ENCODE results near the gene CDON. TPM values are rescaled to one million over a fixed set of nuclear protein-coding genes. Genes with fewer than 3 reads are reported as not detected.

The CDON gene
- total RNA-seq, 4 donors from 2014 or later, result 14.2 to 40.9 (median 29.1) TPM

DNA sequence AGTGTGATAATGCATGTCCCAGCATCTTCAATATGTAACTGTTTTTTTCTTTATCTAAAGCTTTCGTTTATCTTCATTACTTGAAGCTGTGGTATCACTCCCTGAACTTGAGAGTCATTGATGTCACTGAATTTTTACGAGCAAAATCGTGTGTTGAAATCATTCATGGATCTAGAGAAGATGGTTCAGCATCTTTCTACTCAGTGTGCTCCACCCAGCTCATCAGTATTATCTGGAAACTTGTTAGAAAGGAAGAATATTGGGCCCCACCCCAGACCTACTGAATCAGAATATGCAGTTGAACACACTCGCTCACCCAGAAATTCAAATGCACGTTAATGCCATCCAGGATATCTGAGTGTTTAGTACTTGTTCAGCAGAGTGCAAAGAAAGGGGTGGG is 8.3 kb downstream of the CDON start:
- Histone ChIP-seq H3K4me1 (peaks cover 0 to 41% (median 0%) of the 10 kb centered on the region in 3 donors), H3K4me3 (no peak overlapping the region), H3K27me3 (no peaks in the 10 kb centered on the region), H3K9me3 (no peaks in the 10 kb centered on the region), H3K36me3 (no peaks in the 10 kb centered on the region), H3K27ac (no peak overlapping the region)
- no peak for ATAC-seq
- 69 to 81% methylated on average over 4 of the region's 5 CpGs for WGBS, 2 donors (ENCODE audit: low coverage in 1 of 2)
- no peak for TF ChIP-seq POLR2AphosphoS5 (IDR thresholded peaks at IDR 0.05)
- no peak for TF ChIP-seq CTCF (IDR thresholded peaks at IDR 0.05)

GRCh38 chr11:126053415-126054286 is 9.0 kb downstream of the CDON start:
- Histone ChIP-seq H3K27ac (no peak overlapping the region), H3K36me3 (no peaks in the 10 kb centered on the region), H3K4me1 (peaks cover 0 to 42% (median 0%) of the 10 kb centered on the region in 3 donors), H3K9me3 (no peaks in the 10 kb centered on the region), H3K27me3 (no peaks in the 10 kb centered on the region), H3K4me3 (no peak overlapping the region)
- TF ChIP-seq CTCF (IDR thresholded peaks at IDR 0.05), result no peak
- no peak for TF ChIP-seq EP300 (IDR thresholded peaks at IDR 0.05)
- TF ChIP-seq POLR2AphosphoS5 (IDR thresholded peaks at IDR 0.05), result no peak
- no peak for TF ChIP-seq POLR2A (IDR thresholded peaks at IDR 0.05)
- 64 to 81% methylated on average over 5 to 7 of the region's 7 CpGs for WGBS, 2 donors (ENCODE audit: low coverage in 1 of 2)
- no peak for ATAC-seq

- no peak for ATAC-seq
- Histone ChIP-seq H3K27ac (peak overlapping the region in 1 of 4 donors; percentile 13), H3K4me1 (peaks cover 0 to 42% (median 6%) of the 10 kb centered on the region in 3 donors), H3K36me3 (no peaks in the 10 kb centered on the region), H3K27me3 (no peaks in the 10 kb centered on the region), H3K4me3 (no peak overlapping the region), H3K9me3 (no peaks in the 10 kb centered on the region)
- WGBS, 2 donors (ENCODE audit: low coverage in 1 of 2), result 40 to 73% methylated on average over 3 of the region's 3 CpGs
- TF ChIP-seq POLR2AphosphoS5 (IDR thresholded peaks at IDR 0.05), result no peak
- no peak for TF ChIP-seq CTCF (IDR thresholded peaks at IDR 0.05)
- TF ChIP-seq EP300 (IDR thresholded peaks at IDR 0.05), result no peak
- TF ChIP-seq POLR2A (IDR thresholded peaks at IDR 0.05), result no peak
Measured at GRCh38 chr11:126051117-126051516, 11.5 kb downstream of the CDON start.

DNA sequence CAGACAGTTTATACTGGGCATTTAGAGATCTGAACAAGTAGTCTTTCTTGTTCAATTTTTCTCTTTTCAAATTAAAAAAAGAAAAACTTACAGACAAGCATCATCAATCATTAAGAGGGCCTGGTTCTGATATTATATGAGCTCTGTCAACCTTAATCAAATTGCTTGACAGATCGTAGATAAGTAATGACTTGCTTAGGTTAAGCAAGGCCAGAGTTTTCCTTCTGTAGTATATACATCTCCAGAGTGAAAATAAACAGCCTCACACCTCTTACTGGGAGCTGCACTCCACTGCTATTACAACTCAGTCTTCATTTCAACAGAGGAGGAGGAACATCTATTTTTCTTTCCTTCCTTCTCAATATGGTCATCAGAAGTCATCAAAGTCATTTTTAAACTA is 13.5 kb downstream of the CDON start:
- H3K27ac ChIP-seq, result no peak overlapping the region
- 33 to 39% methylated on average over 1 of the region's 1 CpG for WGBS, 2 donors (ENCODE audit: low coverage in 1 of 2)
- TF ChIP-seq EP300 (IDR thresholded peaks at IDR 0.05) (no peak), POLR2A (IDR thresholded peaks at IDR 0.05) (no peak), CTCF (IDR thresholded peaks at IDR 0.05) (no peak), POLR2AphosphoS5 (IDR thresholded peaks at IDR 0.05) (no peak)
- H3K27me3 ChIP-seq, result no peaks in the 10 kb centered on the region
- no peak overlapping the region for H3K4me3 ChIP-seq
- peaks cover 0 to 4% of the 10 kb centered on the region in 2 donors for H3K36me3 ChIP-seq
- H3K4me1 ChIP-seq, result peaks cover 0 to 40% (median 6%) of the 10 kb centered on the region in 3 donors
- H3K9me3 ChIP-seq, result no peaks in the 10 kb centered on the region
- no peak for ATAC-seq

DNA sequence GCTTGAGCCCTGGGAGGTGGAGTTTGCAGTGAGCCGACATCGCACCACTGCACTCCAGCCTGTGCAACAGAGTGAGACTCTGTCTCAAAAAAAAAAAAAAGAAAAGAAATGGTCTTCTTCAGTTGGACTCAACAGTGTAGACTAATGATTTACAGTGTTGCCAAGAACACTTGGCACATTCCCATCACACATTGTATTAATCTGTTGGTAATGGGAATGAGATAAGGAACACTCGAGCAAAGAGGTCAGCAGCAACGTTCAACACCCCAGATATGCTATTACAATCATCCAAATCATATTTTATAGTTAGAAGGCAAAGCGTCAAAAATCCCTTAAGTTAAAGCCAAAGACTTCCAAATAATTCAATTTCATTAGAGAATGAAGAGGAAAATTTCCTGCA is 14.5 kb downstream of the CDON start:
- no peak overlapping the region for H3K4me3 ChIP-seq
- TF ChIP-seq POLR2A (IDR thresholded peaks at IDR 0.05) (no peak), CTCF (IDR thresholded peaks at IDR 0.05) (no peak), EP300 (IDR thresholded peaks at IDR 0.05) (no peak), POLR2AphosphoS5 (IDR thresholded peaks at IDR 0.05) (no peak)
- H3K27ac ChIP-seq, result peak overlapping the region in 1 of 4 donors; percentile 4
- no peaks in the 10 kb centered on the region for H3K27me3 ChIP-seq
- H3K9me3 ChIP-seq, result no peaks in the 10 kb centered on the region
- H3K36me3 ChIP-seq, result peaks cover 0 to 10% of the 10 kb centered on the region in 2 donors
- H3K4me1 ChIP-seq, result peaks cover 0 to 40% (median 6%) of the 10 kb centered on the region in 3 donors
- no peak for ATAC-seq
- WGBS, 2 donors (ENCODE audit: low coverage in 1 of 2), result 45 to 71% methylated on average over 3 of the region's 5 CpGs
